ENCODE data around the gene TBPL1. TPM values are rescaled to one million over a fixed set of nuclear protein-coding genes. Genes with fewer than 3 reads are reported as not detected.
A peak's percentile ranks its signal among the peaks of the same experiment; 100 is the strongest.

Gene TBPL1
- total RNA-seq, 2 donors from 2014 or later, result 18.2 to 22.2 TPM

GRCh38 chr6:133992992-133993680, 40.1 kb downstream of the TBPL1 start:
- DNase-seq (no peak), ATAC-seq (no peak)
- intact Hi-C loops (cut with DNase I, micrococcal nuclease), result no loop called here

- ATAC-seq (peak; percentile 49), DNase-seq (no peak)
- intact Hi-C loops (cut with DNase I, micrococcal nuclease), result no loop called here
Observed at GRCh38 chr6:133995296-133995695, 42.3 kb downstream of the TBPL1 start.

DNA sequence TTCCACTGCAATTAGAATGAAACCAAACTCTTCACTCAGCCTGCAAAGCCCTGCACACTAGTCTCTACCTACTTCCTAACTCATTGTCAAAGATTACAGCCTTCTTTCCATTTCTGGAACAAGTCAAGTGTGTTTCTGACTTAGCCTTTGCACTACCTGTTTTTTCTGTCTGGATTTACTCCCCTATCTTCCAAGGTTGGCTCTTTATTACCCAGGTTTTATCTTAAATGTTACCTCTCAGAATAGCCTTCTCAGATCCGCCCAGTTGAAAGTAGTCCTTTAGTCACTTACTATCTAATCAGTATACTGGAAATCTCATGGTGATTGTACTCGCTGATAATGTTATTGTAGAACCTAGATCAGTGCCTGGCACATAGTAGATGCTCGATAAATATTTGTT, 42.7 kb downstream of the TBPL1 start:
- DNase-seq, result no peak
- ATAC-seq, result peak; percentile 75
- intact Hi-C loops (cut with DNase I, micrococcal nuclease), result no loop called here

DNA sequence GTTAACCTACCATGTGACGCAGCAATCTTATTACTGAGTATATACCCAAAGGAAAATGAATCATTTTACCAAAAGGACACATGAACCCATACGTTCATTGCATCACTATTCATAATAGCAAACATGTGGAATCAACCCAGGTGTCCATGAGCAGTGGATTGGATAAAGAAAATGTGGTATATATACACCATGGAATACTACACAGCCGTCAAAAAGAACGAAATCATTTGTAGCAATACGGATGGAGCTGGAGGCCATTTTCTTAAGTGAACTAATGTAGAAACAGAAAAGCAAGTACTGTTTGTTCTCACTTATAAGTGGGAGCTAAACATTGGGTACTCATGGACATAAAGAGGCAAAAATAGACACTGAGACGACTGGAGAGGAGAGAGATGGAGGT, 44.2 kb downstream of the TBPL1 start:
- DNase-seq (no peak), ATAC-seq (no peak)
- intact Hi-C loops (cut with DNase I, micrococcal nuclease), result no loop called here

DNA sequence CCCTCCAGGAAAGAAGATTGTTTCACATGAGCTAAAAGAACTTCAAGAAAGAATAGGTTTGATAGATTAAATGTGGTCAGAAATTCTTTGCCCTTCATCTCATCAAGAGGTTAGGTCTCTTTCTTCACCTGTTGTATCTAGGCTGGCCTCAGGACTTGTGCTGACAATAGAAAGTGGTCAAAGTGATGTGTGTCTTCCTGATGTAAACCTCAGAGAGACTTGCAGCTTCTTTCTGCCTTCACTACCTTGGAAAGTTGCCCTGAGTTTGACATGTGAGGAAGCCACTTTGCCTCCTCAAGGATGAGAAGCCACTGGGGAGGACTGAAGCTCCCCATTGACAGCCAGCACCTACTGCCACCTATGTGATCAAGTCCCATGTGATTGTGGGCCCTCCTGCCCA, 46.3 kb downstream of the TBPL1 start:
- ATAC-seq (no peak), DNase-seq (no peak)
- intact Hi-C loops (cut with DNase I, micrococcal nuclease), result no loop called here

- DNase-seq (no peak), ATAC-seq (no peak)
- intact Hi-C loops (cut with DNase I, micrococcal nuclease), result no loop called here
Observed at GRCh38 chr6:134000443-134000842, 47.4 kb downstream of the TBPL1 start.

DNA sequence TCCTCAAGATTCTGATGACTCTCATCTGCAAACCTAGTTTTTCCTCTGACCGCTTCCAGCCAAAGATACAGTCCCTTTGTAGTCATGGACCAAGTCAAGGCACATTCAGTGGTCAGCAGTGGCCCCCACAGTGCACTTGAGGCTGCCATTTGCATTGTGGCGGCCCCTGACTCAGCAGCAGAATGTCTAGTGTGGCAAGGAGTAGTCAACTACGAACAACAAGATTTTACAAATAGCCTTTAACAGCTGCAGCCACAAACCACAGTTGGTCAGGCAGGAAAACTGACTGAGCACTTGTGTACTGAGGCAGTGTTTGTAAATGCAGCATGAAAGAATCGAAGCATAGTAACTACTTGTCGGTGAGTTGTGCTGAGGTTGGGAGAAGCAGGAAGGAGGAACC, 49.8 kb downstream of the TBPL1 start:
- no peak for ATAC-seq
- no peak for DNase-seq
- intact Hi-C loops (cut with DNase I, micrococcal nuclease), result no loop called here

DNA sequence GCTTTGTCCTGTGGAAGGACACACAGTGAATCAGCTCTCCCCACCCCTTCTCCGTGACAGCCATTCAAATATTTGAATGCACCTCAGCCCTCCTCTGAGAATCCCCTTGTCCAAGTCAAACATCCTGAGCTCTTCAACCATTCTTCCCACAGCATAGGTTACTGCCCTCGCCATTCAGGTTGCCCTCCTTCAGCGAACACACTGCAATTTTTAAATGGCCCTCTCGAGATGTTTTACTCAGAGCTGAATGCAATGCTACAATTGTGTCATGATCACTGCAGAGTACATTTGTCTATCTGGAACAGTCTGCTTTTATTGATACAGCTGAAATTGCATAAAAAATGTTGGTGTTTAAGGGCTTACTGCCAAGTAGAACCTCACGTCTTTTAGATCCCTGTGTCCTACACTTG, 50.5 kb downstream of the TBPL1 start:
- DNase-seq, result no peak
- ATAC-seq, result no peak
- intact Hi-C loops (cut with DNase I, micrococcal nuclease), result no loop called here

GRCh38 chr6:134004714-134005113, 51.7 kb downstream of the TBPL1 start:
- DNase-seq (no peak), ATAC-seq (no peak)
- intact Hi-C loops (cut with DNase I, micrococcal nuclease), result no loop called here

- DNase-seq (no peak), ATAC-seq (no peak)
- intact Hi-C loops (cut with DNase I, micrococcal nuclease), result no loop called here
Observed at GRCh38 chr6:134005800-134006199, 52.8 kb downstream of the TBPL1 start.

- DNase-seq (peak; percentile 69 to 71), ATAC-seq (peak; percentile 91)
- intact Hi-C loops (cut with DNase I, micrococcal nuclease), result no loop called here
Observed at GRCh38 chr6:134007077-134007476, 54.1 kb downstream of the TBPL1 start.

DNA sequence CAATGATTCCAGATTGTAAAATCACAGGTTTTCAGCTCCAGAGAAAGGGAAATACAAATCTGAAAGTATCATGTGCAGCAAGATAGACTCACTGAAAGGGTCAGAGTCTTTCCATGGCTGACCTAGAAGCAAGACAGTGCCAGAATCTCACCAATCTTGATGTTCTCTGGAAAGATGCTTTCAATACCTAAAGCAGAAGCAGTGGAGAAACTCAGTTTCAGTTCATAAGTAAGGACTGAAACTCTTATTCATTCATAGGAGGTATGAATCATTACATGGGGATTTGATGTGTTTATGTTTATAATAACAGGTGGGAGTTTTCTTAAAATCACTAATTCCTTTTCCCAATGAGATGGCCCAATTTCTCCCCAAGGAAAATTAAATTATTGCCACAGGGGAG, 56.9 kb downstream of the TBPL1 start:
- intact Hi-C loops (cut with DNase I, micrococcal nuclease), result no loop called here
- ATAC-seq (no peak), DNase-seq (no peak)

- no peak for DNase-seq
- peak; percentile 35 for ATAC-seq
- intact Hi-C loops (cut with DNase I, micrococcal nuclease), result no loop called here
Observed at GRCh38 chr6:134010400-134010799, 57.4 kb downstream of the TBPL1 start.

DNA sequence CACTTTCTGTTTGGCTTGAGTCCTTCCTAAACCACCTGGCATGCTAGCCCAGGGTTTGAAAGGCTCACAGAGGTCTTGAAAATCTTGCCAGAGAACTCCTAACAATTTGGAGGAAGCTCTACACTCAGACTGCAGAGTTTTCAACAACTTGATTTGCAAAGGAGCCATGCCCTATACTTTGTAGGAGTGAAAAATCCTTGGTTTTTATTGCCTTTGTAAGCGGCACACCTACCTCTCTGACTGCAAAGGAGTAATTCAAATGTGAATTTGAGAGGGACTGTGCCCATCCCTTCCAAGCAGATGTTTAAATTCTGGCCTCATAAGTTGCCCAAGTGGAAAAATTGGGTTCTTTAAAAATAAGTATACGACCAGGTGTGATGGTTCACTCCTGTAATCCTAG, 58.0 kb downstream of the TBPL1 start:
- ATAC-seq, result peak; percentile 61
- intact Hi-C loops (cut with DNase I, micrococcal nuclease), result no loop called here
- no peak for DNase-seq

GRCh38 chr6:134014588-134015137, 61.6 kb downstream of the TBPL1 start:
- DNase-seq (no peak), ATAC-seq (no peak)
- intact Hi-C loops (cut with DNase I, micrococcal nuclease), result no loop called here

DNA sequence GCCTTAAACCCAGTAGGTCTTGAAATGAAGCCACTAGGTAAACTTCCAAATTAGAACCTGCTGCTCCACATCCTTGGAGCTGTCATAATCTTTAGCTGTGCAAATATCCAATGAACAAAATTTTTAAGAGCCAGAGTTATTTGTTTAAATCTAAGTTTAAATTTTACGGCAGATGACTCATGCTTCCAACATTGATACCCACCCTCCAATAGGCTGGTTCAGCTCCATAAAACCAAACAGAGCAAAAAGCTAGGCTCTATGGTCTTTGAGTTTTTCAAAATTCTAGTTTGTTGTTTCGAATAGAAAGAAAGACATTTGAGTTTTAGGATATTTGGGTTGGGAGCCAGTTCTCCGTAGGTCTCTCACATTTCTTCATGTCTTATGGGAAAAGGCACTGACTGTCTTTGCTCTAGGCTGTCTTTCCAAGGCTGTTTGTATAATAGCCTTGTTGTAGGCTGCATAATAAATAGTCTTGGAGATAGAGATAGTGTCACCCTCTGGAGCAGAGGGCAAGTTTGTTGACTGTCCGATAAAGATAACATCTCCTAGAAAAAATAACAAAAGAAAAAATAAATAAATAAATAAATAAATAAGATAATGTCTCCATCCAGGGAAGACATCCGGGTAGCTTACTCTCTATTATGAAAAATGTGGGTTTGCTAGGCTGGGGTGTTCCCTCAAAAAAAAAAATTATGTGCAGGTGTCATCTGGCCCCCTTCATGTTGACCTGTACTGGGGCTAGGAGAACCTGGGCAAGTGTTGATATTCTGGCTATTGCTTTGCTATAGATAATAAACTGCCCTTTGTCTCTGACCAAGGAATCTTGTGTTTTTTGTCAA, 62.9 kb downstream of the TBPL1 start:
- ATAC-seq (peak; percentile 75), DNase-seq (no peak)
- intact Hi-C loops (cut with DNase I, micrococcal nuclease), result no loop called here

GRCh38 chr6:134016558-134016814, 63.5 kb downstream of the TBPL1 start:
- ATAC-seq, result no peak
- intact Hi-C loops (cut with DNase I, micrococcal nuclease), result no loop called here
- DNase-seq, result no peak

GRCh38 chr6:134020071-134020470, 67.0 kb downstream of the TBPL1 start:
- ATAC-seq (no peak), DNase-seq (no peak)
- intact Hi-C loops (cut with DNase I, micrococcal nuclease), result no loop called here

DNA sequence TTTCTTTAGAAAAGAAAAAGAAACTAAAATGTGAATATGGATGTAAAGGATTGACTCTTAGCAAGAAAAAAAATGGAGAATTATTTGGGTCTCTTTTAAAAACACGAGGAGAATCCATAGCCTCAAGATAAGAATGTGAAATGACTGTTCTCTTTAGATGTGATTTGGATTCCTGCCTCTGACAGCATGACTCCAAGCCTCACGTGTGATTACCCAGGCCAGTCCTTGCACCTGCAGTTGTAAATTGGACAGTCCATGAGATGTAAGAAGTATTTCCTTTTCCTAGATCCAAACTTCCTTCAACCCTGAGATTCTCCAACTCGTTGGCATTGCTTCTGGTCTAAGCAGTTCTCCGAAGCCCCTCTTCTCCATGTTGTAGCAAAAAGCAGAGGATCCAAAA, 67.5 kb downstream of the TBPL1 start:
- ATAC-seq (no peak), DNase-seq (no peak)
- intact Hi-C loops (cut with DNase I, micrococcal nuclease), result no loop called here

DNA sequence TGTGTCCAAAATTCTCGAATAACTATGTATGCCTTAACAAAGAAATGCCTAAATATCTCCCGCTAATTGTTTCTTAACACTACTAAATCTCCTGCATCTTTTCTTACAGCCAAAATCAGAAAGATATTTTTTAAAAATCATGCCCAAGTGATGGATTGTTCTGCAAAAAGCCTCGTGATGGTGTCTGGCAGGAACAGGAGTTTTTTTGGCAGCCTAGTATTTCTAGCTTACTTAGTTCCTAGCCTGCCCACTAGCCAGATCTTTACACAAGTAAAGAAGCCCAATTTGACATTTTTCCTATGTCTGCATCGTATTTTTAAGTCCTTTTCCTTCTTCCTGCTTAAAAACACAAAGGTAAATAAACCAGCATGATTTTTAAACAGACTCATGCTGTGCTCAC, 67.9 kb downstream of the TBPL1 start:
- no peak for DNase-seq
- no peak for ATAC-seq
- intact Hi-C loops (cut with DNase I, micrococcal nuclease), result no loop called here

Measured in left colon (tissue), 2 donors.